PC-3 (cell line): ENCODE results near the gene DMD. TPM values are rescaled to one million over a fixed set of nuclear protein-coding genes. Genes with fewer than 3 reads are reported as not detected.
"Not testable (repeated sequence)": the region's sequence is repeated elsewhere in the genome, so short reads cannot be mapped to it uniquely, and the experiment has no call there.

Experiments used
- ATAC-seq: fragments of 200-7000 bp; cut with Tn5 transposase; 2 replicates; pipeline ENCODE4 v1.9.1; 2020; ENCODE audit warnings: mild to moderate bottlenecking, moderate library complexity
- BruUV-seq: library from RNA; stranded (reverse); fragments of 400-500 nt; replicated peaks from 2 replicates; lab custom pipeline; 2021; lab: Mats Ljungman, UMichigan
- CTCF ChIA-PET: fragments of 300-600 bp; sonication (Branson Sonifier 250); formaldehyde crosslinking; loops from one replicate; lab custom pipeline; 2022; ENCODE audit warnings: antibody characterized with exemption; lab: Charles Lee
- POLR2A ChIA-PET: fragments of 300-600 bp; sonication (Branson Sonifier 250); formaldehyde crosslinking; loops from one replicate; lab custom pipeline; 2022; ENCODE audit warnings: antibody characterized with exemption; ENCODE audit not compliant: unreplicated experiment; lab: Charles Lee
- DNase-seq: peaks from one replicate; pipeline ENCODE4 v3.0.0-alpha.2; 2015
- H2AFZ ChIP-seq: fragments of 300-600 bp; sonication (generic); 2 replicates; pipeline ENCODE4 v1.6.0; 2016; ENCODE audit warnings: antibody characterized with exemption, low read length
- H3F3A ChIP-seq: fragments of 300-600 bp; sonication (generic); one replicate; pipeline ENCODE4 v1.6.0; 2017; ENCODE audit warnings: antibody characterized with exemption, low read length, control low read depth, mild to moderate bottlenecking; ENCODE audit not compliant: unreplicated experiment
- H3K27ac ChIP-seq: fragments of 300-600 bp; sonication (generic); 2 replicates; pipeline ENCODE4 v1.5.1; 2016; ENCODE audit warnings: mild to moderate bottlenecking, low read length
- H3K27me3 ChIP-seq: fragments of 300-600 bp; sonication (generic); 2 replicates; pipeline ENCODE4 v1.6.1; 2016; ENCODE audit warnings: low read length, mixed read lengths
- H3K36me3 ChIP-seq: fragments of 300-600 bp; sonication (generic); 2 replicates; pipeline ENCODE4 v1.6.1; 2016; ENCODE audit warnings: low read depth, mixed run types, low read length, mixed read lengths
- H3K4me1 ChIP-seq: fragments of 300-600 bp; sonication (generic); 2 replicates; pipeline ENCODE4 v1.5.1; 2016; ENCODE audit warnings: low read length; ENCODE audit not compliant: insufficient read depth
- H3K4me2 ChIP-seq: fragments of 300-600 bp; sonication (generic); 2 replicates; pipeline ENCODE4 v1.6.0; 2016; ENCODE audit warnings: low read length
- H3K4me3 ChIP-seq: fragments of 300-600 bp; sonication (generic); 2 replicates; pipeline ENCODE4 v1.5.1; 2016; ENCODE audit warnings: mild to moderate bottlenecking, low read length, mixed read lengths
- H3K79me2 ChIP-seq: fragments of 300-600 bp; sonication (generic); 2 replicates; pipeline ENCODE4 v1.6.1; 2017; ENCODE audit warnings: low read length, mixed read lengths
- H3K9ac ChIP-seq: fragments of 300-600 bp; sonication (generic); 2 replicates; pipeline ENCODE4 v1.6.0; 2016; ENCODE audit warnings: mild to moderate bottlenecking, low read length
- H3K9me2 ChIP-seq: fragments of 300-600 bp; sonication (generic); replicated peaks from 2 replicates; pipeline ENCODE4 v1.6.1; 2016; ENCODE audit warnings: mixed run types, low read length, mixed read lengths
- H3K9me3 ChIP-seq: fragments of 300-600 bp; sonication (generic); 2 replicates; pipeline ENCODE4 v1.6.1; 2016; ENCODE audit warnings: low read length, mixed read lengths
- H4K20me1 ChIP-seq: fragments of 300-600 bp; sonication (generic); 2 replicates; pipeline ENCODE4 v1.6.1; 2016; ENCODE audit warnings: low read length, mixed read lengths
- CTCF ChIP-seq: fragments of 300-600 bp; sonication (generic); conservative IDR thresholded peaks from 2 replicates; pipeline ENCODE4 v1.5.1; 2017; ENCODE audit warnings: antibody characterized with exemption, low read depth, mild to moderate bottlenecking, low read length
- EZH2 ChIP-seq: fragments of 300-600 bp; sonication (generic); IDR thresholded peaks from one replicate; pipeline ENCODE4 v1.6.1; 2017; ENCODE audit warnings: antibody characterized with exemption, mild to moderate bottlenecking, low read length; ENCODE audit not compliant: unreplicated experiment
- EZH2phosphoT487 ChIP-seq: fragments of 300-600 bp; sonication (generic); IDR thresholded peaks from 2 replicates; pipeline ENCODE4 v1.6.1; 2018; ENCODE audit warnings: mild to moderate bottlenecking, antibody characterized with exemption, low read length, borderline replicate concordance
- intact Hi-C: fragments of 100-400 bp; cut with micrococcal nuclease; formaldehyde crosslinking; loops from 2 replicates; pipeline ENCODE4 v1.9.0; 2023
- total RNA-seq: library from RNA; depleted of rRNA; stranded (reverse); fragments of >200 nt; gene quantifications from 2 replicates; pipeline ENCODE4 v1.2.3, GENCODE V29; 2014

Gene DMD
- total RNA-seq, 1 experiment from 2014 or later: not detected

GRCh38 chrX:32744921-32745320 is 466.4 kb downstream of the DMD start:
- Histone ChIP-seq H3K27me3 (no peaks in the 10 kb centered on the region), H3K9me3 (no peaks in the 10 kb centered on the region), H3F3A (no peaks in the 10 kb centered on the region), H3K4me2 (no peak overlapping the region), H2AFZ (no peak overlapping the region), H4K20me1 (no peaks in the 10 kb centered on the region), H3K9me2 (no peaks in the 10 kb centered on the region), H3K4me3 (no peak overlapping the region), H3K27ac (no peak overlapping the region), H3K36me3 (no peaks in the 10 kb centered on the region), H3K9ac (no peak overlapping the region), H3K4me1 (no peaks in the 10 kb centered on the region), H3K79me2 (no peaks in the 10 kb centered on the region)
- TF ChIP-seq EZH2phosphoT487 (no peak), CTCF (no peak), EZH2 (no peak)
- CTCF ChIA-PET: no interaction called here
- POLR2A ChIA-PET: no interaction called here
- BruUV-seq: no TSS peak
- DNase-seq: no peak
- intact Hi-C loops: no loop called here
- ATAC-seq: no peak

GRCh38 chrX:32741910-32742309 is 469.4 kb downstream of the DMD start:
- Histone ChIP-seq H4K20me1 (no peaks in the 10 kb centered on the region), H3K27me3 (no peaks in the 10 kb centered on the region), H3K27ac (no peak overlapping the region), H3K4me3 (no peak overlapping the region), H3K9me3 (no peaks in the 10 kb centered on the region), H3K36me3 (no peaks in the 10 kb centered on the region), H3F3A (no peaks in the 10 kb centered on the region), H3K9me2 (no peaks in the 10 kb centered on the region), H2AFZ (no peak overlapping the region), H3K9ac (no peak overlapping the region), H3K4me2 (no peak overlapping the region), H3K79me2 (no peaks in the 10 kb centered on the region), H3K4me1 (no peaks in the 10 kb centered on the region)
- TF ChIP-seq EZH2phosphoT487 (no peak), EZH2 (no peak)
- no peak for DNase-seq
- ChIA-PET POLR2A (no interaction called here), CTCF (no interaction called here)
- no peak for ATAC-seq
- BruUV-seq: no TSS peak
- intact Hi-C loops: no loop called here

- BruUV-seq: no TSS peak
- Histone ChIP-seq H3K4me3 (no peak overlapping the region), H3K9ac (no peak overlapping the region), H3K9me2 (no peaks in the 10 kb centered on the region), H3K27me3 (no peaks in the 10 kb centered on the region), H3K4me2 (no peak overlapping the region), H2AFZ (no peak overlapping the region), H3F3A (no peaks in the 10 kb centered on the region), H3K27ac (no peak overlapping the region), H3K36me3 (no peaks in the 10 kb centered on the region), H3K4me1 (no peaks in the 10 kb centered on the region), H4K20me1 (no peaks in the 10 kb centered on the region), H3K79me2 (no peaks in the 10 kb centered on the region), H3K9me3 (no peaks in the 10 kb centered on the region)
- no peak for TF ChIP-seq EZH2phosphoT487
- TF ChIP-seq CTCF: no peak
- no peak for TF ChIP-seq EZH2
- POLR2A ChIA-PET: no interaction called here
- intact Hi-C loops: no loop called here
- ATAC-seq (no peak), DNase-seq (no peak)
- CTCF ChIA-PET: no interaction called here
These were observed 502.8 kb downstream of the DMD start for GRCh38 chrX:32708542-32708941.

GRCh38 chrX:32705385-32705784 is 506.0 kb downstream of the DMD start:
- DNase-seq, H3K36me3 ChIP-seq, BruUV-seq, H3K27ac ChIP-seq, H3K9me2 ChIP-seq, H3K9ac ChIP-seq, POLR2A ChIA-PET, H3F3A ChIP-seq, CTCF ChIA-PET, H3K27me3 ChIP-seq, H3K4me2 ChIP-seq, H2AFZ ChIP-seq, H4K20me1 ChIP-seq, ATAC-seq, H3K4me3 ChIP-seq, intact Hi-C loops, H3K9me3 ChIP-seq, H3K79me2 ChIP-seq, H3K4me1 ChIP-seq: not testable (repeated sequence)
